Right lobe of liver (tissue), 4 donors: ENCODE data around the gene TNFRSF6B.
"Not testable (repeated sequence)": the region's sequence is repeated elsewhere in the genome, so short reads cannot be mapped to it uniquely, and the experiment has no call there.

Source experiments
- CTCF ChIP-seq, 4 donors: fragments of 200-600 bp in 3 of 4; fragments of 450-650 bp in 1 of 4; IDR thresholded peaks; one replicate each; pipeline versions ENCODE4 v1.5.1 to v1.8.0; 2016 to 2022; ENCODE audit warnings: antibody characterized with exemption in 4 of 4, mild to moderate bottlenecking in 2 of 4
- POLR2A ChIP-seq: fragments of 450-650 bp; IDR thresholded peaks from one replicate; pipeline ENCODE4 v1.6.1; 2017; ENCODE audit warnings: antibody characterized with exemption, mild to moderate bottlenecking
- donor health status: DM: no; HTN: no; CAD: no.
- donor health status: DM: no; HTN: no; CAD: no.
- donor health status: DM: no; HTN: yes; CAD: no.

DNA sequence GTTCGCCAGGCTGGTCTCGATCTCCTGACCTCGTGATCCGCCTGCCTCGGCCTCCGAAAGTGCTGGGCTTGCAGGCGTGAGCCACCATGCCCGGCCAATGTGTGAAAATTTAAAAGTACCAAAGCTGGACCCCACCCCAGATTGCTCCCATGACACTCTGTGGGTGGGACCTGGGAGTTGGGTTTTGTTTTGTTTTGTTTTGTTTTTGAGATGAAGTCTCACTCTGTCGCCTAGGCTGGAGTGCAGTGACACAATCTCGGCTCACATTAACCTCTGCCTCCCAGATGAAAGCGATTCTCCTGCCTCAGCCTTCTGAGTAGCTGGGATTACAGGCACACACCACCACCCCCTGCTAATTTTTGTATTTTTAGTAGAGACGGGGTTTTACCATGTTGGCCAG is 24.8 kb upstream of the TNFRSF6B start:
- TF ChIP-seq CTCF (IDR thresholded peaks at IDR 0.05); POLR2A: not testable (repeated sequence)
